Subcutaneous adipose tissue (tissue), 4 donors: ENCODE data around the gene SYT5. TPM values are rescaled to one million over a fixed set of nuclear protein-coding genes. Genes with fewer than 3 reads are reported as not detected.

Source experiments
- CTCF ChIP-seq: fragments of 450-650 bp; IDR thresholded peaks from one replicate; pipeline ENCODE4 v1.5.1; 2016; ENCODE audit warnings: low read depth, mild to moderate bottlenecking, control low read depth, antibody characterized with exemption, moderate library complexity
- total RNA-seq, 4 donors: library from RNA; depleted of rRNA; stranded (reverse); fragments of >200 nt; gene quantifications; one replicate each; pipeline ENCODE4 v1.1.0, GENCODE V29; 2016

The SYT5 gene
- total RNA-seq, 4 donors from 2014 or later: not detected

GRCh38 chr19:55160986-55161365, 19.1 kb downstream of the SYT5 start:
- TF ChIP-seq CTCF: no peak

- no peak for TF ChIP-seq CTCF
Measured at GRCh38 chr19:55160128-55160985, 19.7 kb downstream of the SYT5 start.

- no peak for TF ChIP-seq CTCF
Measured at GRCh38 chr19:55158848-55159749, 21.0 kb downstream of the SYT5 start.

GRCh38 chr19:55158423-55158822, 21.7 kb downstream of the SYT5 start:
- no peak for TF ChIP-seq CTCF

GRCh38 chr19:55157064-55157908, 22.8 kb downstream of the SYT5 start, which contains the start of gene TNNI3:
Gene TNNI3, minus strand, starts transcription at chr19:55157732. Its CDS starts 143 bp downstream, at chr19:55157589.
- no peak for TF ChIP-seq CTCF

- TF ChIP-seq CTCF: no peak
Measured at GRCh38 chr19:55156202-55157063, 23.7 kb downstream of the SYT5 start.
